NCI-H510A (cell line): ENCODE results near the gene USP10.

ENCODE experiments used
- DNase-seq: peaks from one replicate; lab custom pipeline; 2025; lab: John Stamatoyannopoulos, UW

The USP10 gene

DNA sequence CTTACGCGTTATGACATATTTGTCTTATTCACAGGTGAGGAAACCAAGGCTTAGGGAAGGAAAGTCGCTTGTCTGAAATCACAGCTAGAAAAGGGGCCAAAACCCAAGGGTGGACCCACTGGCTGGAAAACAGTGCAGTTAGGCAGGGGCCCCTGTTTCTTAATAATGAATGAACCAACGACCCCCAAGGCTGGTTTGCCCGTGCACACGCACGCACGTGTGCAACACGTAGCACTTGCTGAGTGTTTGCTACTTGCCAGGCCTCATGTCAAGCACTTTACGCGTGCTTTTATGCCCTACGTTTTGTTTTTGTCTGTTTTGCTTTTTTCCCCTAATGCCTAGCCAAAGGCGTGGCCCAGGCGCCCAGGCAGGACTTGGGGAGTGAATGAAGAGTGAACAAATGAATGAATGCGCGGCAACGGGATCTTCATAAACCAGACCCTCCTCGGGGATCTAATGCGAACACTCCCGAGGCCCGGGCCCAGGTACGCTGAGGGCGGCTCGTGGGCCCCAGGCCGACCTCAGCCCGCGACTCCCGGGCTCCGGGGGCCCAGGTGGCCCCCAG, 571 bp upstream of the USP10 start:
- no peak for DNase-seq

- DNase-seq: no peak
Observed at GRCh38 chr16:84700446-84701300, 873 bp downstream of the USP10 start.

- no peak for DNase-seq
Observed at GRCh38 chr16:84703681-84704080, 3.9 kb downstream of the USP10 start.

DNA sequence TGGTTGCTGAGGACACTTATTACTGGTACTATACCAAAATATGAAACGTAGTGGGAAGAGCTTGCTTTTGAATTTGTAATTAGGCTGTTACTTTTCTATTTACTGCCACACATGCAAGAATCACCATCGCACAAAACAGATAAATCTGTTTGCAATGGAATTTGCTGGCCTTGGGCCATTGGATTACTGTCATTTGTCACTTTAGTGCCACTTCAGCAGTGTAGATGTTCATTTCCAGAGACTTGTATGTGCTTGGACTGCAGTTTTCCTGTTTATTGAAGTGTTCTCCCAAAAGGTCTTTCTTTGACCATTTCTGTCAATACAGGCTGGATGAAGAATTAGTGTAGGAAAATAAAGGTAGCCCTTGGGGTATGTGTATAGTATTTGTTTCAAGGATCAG, 4.5 kb downstream of the USP10 start:
- DNase-seq: no peak

DNA sequence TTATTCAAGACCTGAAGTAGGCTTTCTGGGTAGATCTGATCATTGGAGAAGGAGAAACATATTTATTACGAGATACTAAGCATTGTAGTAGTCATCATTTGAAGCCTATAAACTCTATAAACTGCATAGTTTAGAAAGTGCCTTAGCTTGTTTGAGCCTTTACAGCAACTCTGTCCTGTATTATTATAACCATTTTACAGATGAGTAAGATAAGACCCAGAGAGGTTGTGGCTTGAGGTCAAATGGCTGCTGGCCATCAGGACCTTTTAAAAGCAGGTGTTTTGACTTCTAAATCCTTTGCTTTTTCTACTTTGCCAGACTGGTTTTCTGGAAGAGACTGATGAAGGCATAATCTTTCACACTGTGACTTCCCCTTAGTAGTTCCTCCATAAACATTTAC, 7.1 kb downstream of the USP10 start:
- DNase-seq: no peak

- no peak for DNase-seq
Observed at GRCh38 chr16:84709609-84710008, 9.8 kb downstream of the USP10 start.

DNA sequence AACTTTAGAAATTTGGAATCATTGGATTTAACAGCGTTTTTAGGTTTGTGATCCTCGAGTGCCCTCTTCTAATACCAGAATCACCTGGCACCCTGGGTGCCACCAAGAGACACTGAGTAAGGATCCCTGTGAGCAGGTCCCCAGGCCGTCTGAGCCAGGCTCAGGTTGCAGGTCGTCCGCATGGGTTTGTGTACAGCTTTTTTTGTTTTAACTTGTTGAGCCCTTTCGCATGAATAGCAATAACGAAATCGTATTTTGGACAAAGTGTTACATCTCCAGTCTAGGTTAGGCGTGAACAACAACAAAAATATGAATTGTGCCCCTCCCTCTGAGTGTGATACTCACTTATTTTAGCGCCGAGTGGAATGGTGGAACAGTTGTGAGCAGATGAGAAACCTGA, 10.9 kb downstream of the USP10 start:
- DNase-seq: no peak

DNA sequence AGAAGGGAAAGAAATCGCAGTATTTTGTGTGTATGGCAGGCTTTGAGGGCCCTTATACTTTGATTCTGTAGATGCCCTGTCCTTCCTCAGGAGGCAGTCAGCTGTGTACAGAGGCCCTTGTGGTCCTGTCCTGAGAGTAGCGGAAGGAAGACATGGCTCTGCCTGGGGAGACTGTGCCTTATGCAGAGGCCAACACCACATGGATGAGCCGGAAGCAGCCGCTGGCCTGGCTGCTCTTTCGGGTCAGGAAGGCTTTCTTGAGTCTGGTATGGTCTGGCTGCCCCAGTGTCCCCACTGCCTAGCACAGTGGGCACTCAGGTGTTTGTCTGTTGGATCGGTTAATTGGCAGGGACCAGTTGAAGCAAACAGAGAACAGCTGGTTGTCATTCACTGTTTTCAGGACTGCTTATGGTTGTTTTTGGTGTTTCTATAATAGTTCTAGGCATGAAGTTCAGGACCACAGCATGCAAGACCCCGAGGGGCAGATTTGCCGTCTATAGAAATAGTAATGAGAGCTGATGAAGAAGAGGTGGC, 12.4 kb downstream of the USP10 start:
- DNase-seq: no peak

DNA sequence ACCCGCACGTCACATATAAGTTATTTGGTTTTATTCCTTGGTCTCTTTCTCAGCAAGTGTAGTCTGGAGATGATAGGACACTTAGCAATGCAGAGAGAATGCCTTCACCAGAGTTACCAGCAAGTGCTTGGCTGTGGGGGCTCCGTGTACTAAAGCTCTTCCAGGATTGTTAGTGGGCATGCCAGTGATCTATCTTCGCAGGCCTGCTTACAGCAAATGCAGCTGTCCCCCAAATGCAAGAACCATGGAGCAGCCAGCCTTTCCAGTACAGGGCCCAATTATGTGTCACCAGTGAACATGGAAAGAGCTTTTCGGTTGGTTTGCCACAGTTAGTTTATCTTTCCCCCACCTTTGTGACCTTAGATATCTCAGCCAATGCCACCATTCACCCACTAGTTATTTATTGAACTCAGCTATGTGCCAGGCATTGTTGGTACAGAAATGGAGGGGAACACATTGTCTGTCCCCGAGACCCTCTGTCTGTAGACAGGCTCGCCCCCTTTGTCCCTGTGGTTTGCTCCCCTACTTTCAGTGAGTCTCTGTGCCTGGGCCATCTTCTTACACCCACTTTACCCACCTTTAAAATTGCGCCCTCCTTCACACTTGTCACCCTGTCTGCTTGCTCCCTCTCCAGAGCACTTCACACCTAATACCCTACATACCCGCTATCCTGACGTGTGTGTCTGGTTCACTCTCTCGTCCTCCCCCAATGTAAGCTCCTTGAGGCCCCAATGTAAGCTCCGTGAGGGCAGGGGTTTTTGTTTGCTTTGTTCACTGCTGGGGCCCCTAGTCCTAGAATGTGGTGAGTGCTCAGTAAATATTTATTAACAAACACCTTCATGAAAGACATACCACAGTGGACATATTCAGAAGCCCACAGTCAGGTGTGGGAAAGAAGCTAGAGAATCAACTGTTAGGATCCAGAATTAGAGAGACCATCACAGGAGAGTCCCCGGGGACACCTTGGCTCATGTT, 13.3 kb downstream of the USP10 start:
- DNase-seq: no peak

GRCh38 chr16:84714028-84714427, 14.2 kb downstream of the USP10 start:
- DNase-seq: no peak

DNA sequence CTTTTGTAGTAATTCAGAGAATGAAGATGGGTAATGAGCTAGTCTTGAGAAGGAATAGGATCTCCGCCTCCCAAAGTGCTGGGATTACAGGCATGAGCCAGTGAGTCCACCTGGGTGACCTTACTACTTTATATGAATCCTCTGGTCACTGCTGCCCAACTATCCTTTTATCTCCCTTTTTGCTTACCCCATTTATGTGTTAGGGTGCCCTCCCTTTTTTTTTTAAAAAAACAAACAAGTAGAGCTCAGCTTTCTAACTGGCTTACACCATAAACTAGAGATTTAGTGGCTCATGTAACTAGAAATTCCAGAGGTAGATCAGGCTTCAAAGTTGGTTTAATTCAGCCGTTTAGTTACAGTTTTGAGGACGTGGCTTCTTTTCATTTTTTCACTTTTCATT, 15.6 kb downstream of the USP10 start:
- DNase-seq: no peak

GRCh38 chr16:84715854-84716253, 16.1 kb downstream of the USP10 start:
- DNase-seq: no peak

DNA sequence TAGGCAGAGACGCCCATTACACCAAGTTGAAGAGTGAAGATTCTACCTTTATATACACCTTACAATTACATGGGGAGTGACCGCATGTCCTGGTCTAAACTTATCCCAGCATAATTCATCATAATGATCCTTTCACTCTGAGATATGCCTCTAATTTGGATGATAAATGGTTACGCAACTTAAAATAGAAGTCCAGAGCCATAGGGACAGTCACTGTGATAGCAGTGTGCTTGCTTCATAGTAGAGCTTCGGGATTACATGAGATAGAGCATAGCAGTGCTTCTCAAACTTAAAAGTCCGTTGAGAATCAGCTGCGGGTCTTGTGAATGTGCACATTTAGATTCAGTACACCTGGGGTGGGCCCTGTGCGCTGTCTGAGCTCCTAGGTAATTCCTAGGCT, 16.9 kb downstream of the USP10 start:
- DNase-seq: no peak

GRCh38 chr16:84717484-84717883, 17.7 kb downstream of the USP10 start:
- DNase-seq: no peak

DNA sequence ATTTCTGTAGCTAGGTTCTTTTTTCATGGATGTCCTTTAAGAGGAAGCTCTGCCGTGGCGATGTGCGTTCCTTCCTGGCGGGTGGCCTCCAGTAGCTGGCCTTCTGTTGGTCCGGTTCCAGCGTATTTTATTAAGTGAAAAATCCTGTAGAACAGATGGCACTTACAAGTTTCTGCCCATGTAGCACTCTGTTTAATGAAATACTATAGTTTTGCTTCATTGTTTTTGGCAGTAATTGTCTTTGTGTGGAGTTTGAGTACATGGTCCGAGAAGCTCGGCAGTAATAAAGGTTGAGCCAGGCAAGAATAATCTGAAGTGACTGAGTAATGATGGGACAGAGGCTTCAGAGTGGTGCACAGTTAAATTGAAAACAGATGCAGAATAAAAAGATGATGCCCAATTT, 20.4 kb downstream of the USP10 start:
- DNase-seq: no peak

DNA sequence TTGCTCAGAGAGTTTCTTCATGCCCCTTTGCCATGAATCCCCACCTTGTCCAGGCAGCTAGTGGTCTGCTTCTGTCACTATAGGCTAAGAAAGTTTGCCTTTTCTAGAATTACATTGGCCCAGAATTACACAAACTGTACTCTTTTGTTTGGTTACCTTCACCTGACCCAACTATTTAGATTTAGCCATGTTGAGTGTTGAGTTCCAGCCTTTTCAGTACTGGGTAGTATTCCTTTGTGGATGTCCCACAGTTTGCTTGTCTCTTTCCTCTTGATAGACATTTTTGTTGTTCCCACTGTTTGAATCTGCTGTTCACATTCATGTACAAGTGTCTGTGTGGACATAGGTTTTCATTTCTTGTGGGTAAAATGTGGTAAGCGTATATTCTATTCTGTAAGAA, 22.3 kb downstream of the USP10 start:
- DNase-seq: no peak

DNA sequence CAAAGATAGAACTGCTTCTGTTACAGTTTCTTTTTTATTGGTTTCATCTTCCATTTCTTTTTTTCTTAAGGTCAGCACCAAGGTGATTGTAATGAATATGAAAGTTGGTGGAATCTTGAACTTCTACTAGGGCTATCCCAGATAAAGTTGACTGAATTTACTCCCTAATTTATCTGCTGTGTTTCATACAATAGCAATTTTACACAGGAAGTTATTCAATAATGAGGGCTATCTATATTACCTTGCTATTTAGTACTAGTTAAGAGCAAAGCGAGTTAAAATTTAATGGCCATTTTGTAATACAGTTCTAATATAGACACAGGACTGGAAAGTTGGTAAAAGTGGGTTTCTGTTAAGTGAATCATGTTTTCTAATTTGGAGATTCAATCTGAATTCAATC, 24.1 kb downstream of the USP10 start:
- DNase-seq: no peak

DNA sequence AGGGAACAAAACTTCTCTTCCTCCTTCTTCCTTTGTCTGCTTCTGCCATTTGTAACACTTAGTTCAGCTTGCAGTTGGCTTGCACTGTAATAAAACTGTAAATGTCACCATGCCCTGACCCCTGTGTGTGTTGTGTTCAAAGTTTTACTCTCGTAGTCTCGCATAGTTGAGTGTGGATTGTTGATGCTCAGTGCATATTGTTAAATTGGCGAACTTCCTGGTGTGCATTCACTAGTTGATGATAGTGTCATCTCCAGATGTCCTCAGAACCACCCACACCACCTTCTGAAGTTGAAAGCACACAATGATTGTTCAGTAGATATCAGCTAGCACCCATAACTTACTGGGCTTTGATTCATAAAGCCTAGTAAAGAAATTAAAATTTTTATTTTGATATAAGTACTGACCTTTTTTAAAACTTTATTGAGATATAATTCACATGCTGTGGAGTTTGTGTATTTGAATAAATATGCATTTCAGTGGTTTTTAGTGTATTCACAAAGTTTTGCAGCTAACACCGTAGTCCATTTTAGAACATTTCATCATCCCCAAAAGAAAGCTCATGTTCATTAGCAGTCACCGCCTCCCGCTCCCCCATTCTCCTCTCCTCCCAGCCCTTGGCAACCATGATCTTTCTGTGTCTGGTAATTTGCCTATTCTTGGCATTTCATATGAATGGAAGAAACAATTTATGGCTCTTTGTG, 25.0 kb downstream of the USP10 start:
- DNase-seq: no peak

GRCh38 chr16:84725481-84726078, 25.8 kb downstream of the USP10 start:
- DNase-seq: no peak

- peak; percentile 45 for DNase-seq
Observed at GRCh38 chr16:84726079-84726668, 26.4 kb downstream of the USP10 start.
